ENCODE results near the gene AGPAT4. TPM values are rescaled to one million over a fixed set of nuclear protein-coding genes. Genes with fewer than 3 reads are reported as not detected.
A peak's percentile ranks its signal among the peaks of the same experiment; 100 is the strongest.

AGPAT4 gene
- polyA plus RNA-seq, 3 donors = 6.4 to 15.8 (median 6.9) TPM

DNA sequence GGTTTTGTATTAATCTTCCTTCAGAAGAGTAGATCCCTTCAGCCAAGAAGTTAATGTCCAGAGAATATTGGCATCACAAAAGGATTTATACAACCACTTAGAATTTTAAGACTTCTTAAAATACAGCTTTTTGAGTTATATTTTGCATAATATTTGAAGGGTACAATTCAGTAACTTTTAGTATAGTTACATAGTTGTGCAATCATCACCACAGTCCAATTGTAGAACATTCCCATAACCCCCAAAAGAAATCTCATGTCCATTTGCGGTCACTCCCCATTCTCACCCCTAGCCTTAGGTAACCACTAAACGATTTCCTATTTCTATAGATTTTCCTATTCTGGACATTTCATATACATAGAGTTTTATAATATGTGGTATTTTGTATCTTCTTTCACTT, 155.9 kb downstream of the AGPAT4 start:
- Histone ChIP-seq H3K36me3 (replicated peaks in 1 of 2; ENCODE audit: control insufficient read depth in 1 of 2, insufficient read depth in 2 of 2, low read length in 2 of 2) (peaks cover 26 to 55% of the 10 kb centered on the region in 2 donors), H3K27me3 (ENCODE audit: control insufficient read depth in 2 of 2, insufficient read depth in 2 of 2, low read length in 2 of 2) (no peaks in the 10 kb centered on the region), H3K4me2 (replicated peaks; ENCODE audit: extremely low read depth, low read length, poor library complexity, severe bottlenecking) (peak overlapping the region; percentile 33), H4K20me1 (ENCODE audit: insufficient read depth, low read length) (no peaks in the 10 kb centered on the region), H3K4me3 (replicated peaks in 1 of 3; ENCODE audit: low read depth in 2 of 3, low read length in 3 of 3) (no peak overlapping the region), H2AFZ (ENCODE audit: insufficient read depth, low read depth, low read length, poor library complexity, severe bottlenecking) (no peak overlapping the region), H3K9me3 (replicated peaks in 1 of 2; ENCODE audit: control insufficient read depth in 1 of 2, insufficient read depth in 1 of 2, low read length in 2 of 2) (peaks cover 0 to 2% of the 10 kb centered on the region in 2 donors), H3K79me2 (ENCODE audit: insufficient read depth, low read length) (no peaks in the 10 kb centered on the region), H3K27ac (ENCODE audit: low read depth in 1 of 2, low read length in 2 of 2) (peak overlapping the region in 1 of 2 donors; percentile 80), H3K4me1 (ENCODE audit: control insufficient read depth in 1 of 2, insufficient read depth in 2 of 2, low read length in 2 of 2) (peaks cover 20% of the 10 kb centered on the region in 2 donors), H3K9ac (ENCODE audit: insufficient read depth, low read length, poor library complexity, severe bottlenecking) (no peak overlapping the region)
- H3K4me1 Mint-ChIP-seq = peaks cover 24% of the 10 kb centered on the region
- no peak for DNase-seq
- peaks cover 57 to 77% of the 10 kb centered on the region in 2 donors for H3K36me3 Mint-ChIP-seq
- TF ChIP-seq, protein P1, sequence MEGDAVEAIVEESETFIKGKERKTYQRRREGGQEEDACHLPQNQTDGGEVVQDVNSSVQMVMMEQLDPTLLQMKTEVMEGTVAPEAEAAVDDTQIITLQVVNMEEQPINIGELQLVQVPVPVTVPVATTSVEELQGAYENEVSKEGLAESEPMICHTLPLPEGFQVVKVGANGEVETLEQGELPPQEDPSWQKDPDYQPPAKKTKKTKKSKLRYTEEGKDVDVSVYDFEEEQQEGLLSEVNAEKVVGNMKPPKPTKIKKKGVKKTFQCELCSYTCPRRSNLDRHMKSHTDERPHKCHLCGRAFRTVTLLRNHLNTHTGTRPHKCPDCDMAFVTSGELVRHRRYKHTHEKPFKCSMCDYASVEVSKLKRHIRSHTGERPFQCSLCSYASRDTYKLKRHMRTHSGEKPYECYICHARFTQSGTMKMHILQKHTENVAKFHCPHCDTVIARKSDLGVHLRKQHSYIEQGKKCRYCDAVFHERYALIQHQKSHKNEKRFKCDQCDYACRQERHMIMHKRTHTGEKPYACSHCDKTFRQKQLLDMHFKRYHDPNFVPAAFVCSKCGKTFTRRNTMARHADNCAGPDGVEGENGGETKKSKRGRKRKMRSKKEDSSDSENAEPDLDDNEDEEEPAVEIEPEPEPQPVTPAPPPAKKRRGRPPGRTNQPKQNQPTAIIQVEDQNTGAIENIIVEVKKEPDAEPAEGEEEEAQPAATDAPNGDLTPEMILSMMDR (IDR thresholded peaks at IDR 0.05) = no peak
- H3K4me3 Mint-ChIP-seq = no peak overlapping the region
- intact Hi-C loops (cut with micrococcal nuclease) = loop anchor here (5.0 to 10.0 kb wide), 3 partner anchors 157 to 254 kb away; partner anchors contain the start of gene AGPAT4 (in 1 of the 2)
- H3K27ac Mint-ChIP-seq = peak overlapping the region; percentile 91 to 97 (median 93)
- no peaks in the 10 kb centered on the region for H3K27me3 Mint-ChIP-seq (ENCODE audit: low read depth in 3 of 3)
- WGBS (ENCODE audit: insufficient coverage) = no CpG with 5 or more reads among the region's 2 CpGs
- H3K9me3 Mint-ChIP-seq = peaks cover 6 to 19% (median 7%) of the 10 kb centered on the region in 7 donors

GRCh38 chr6:161117308-161117707, 156.6 kb downstream of the AGPAT4 start:
- no peaks in the 10 kb centered on the region for H4K20me1 ChIP-seq (ENCODE audit: insufficient read depth, low read length)
- no peaks in the 10 kb centered on the region for H3K79me2 ChIP-seq (ENCODE audit: insufficient read depth, low read length)
- no peak overlapping the region for H3K9ac ChIP-seq (ENCODE audit: insufficient read depth, low read length, poor library complexity, severe bottlenecking)
- H2AFZ ChIP-seq (ENCODE audit: insufficient read depth, low read depth, low read length, poor library complexity, severe bottlenecking) = no peak overlapping the region
- Mint-ChIP-seq H3K9me3 (peaks cover 0 to 12% (median 5%) of the 10 kb centered on the region in 7 donors), H3K27me3 (ENCODE audit: low read depth in 3 of 3) (no peaks in the 10 kb centered on the region), H3K27ac (peak overlapping the region; percentile 91 to 97 (median 94)), H3K4me1 (peaks cover 24% of the 10 kb centered on the region), H3K4me3 (peak overlapping the region in 1 of 2 donors; percentile 7), H3K36me3 (peaks cover 57 to 77% of the 10 kb centered on the region in 2 donors)
- no peak overlapping the region for H3K4me3 ChIP-seq (replicated peaks in 1 of 3; ENCODE audit: low read depth in 2 of 3, low read length in 3 of 3)
- H3K36me3 ChIP-seq (replicated peaks in 1 of 2; ENCODE audit: control insufficient read depth in 1 of 2, insufficient read depth in 2 of 2, low read length in 2 of 2) = peaks cover 32 to 56% of the 10 kb centered on the region in 2 donors
- peak overlapping the region; percentile 78 to 80 for H3K27ac ChIP-seq (ENCODE audit: low read depth in 1 of 2, low read length in 2 of 2)
- no peaks in the 10 kb centered on the region for H3K27me3 ChIP-seq (ENCODE audit: control insufficient read depth in 2 of 2, insufficient read depth in 2 of 2, low read length in 2 of 2)
- TF ChIP-seq, protein P1 (IDR thresholded peaks at IDR 0.05) = no peak
- whole genome bisulfite sequencing (ENCODE audit: insufficient coverage) = 0% methylated on average over 1 of the region's 7 CpGs
- intact Hi-C loops (cut with micrococcal nuclease) = loop anchor here (5.0 to 10.0 kb wide), 3 partner anchors 157 to 255 kb away; partner anchors contain the start of gene AGPAT4 (in 1 of the 2)
- peaks cover 20% of the 10 kb centered on the region in 2 donors for H3K4me1 ChIP-seq (ENCODE audit: control insufficient read depth in 1 of 2, insufficient read depth in 2 of 2, low read length in 2 of 2)
- peak overlapping the region; percentile 33 for H3K4me2 ChIP-seq (replicated peaks; ENCODE audit: extremely low read depth, low read length, poor library complexity, severe bottlenecking)
- H3K9me3 ChIP-seq (replicated peaks in 1 of 2; ENCODE audit: control insufficient read depth in 1 of 2, insufficient read depth in 1 of 2, low read length in 2 of 2) = no peaks in the 10 kb centered on the region
- peak; percentile 95 to 99 (median 98) for DNase-seq
